HG03135 (cell line): ENCODE measurements around the gene MT1G.
"Not testable (repeated sequence)": the region's sequence is repeated elsewhere in the genome, so short reads cannot be mapped to it uniquely, and the experiment has no call there.

Source experiments
- ATAC-seq: cut with Tn5 transposase; IDR thresholded peaks from one replicate; pipeline ENCODE4 v1.9.1; 2021; ENCODE audit warnings: mild to moderate bottlenecking, moderate library complexity; ENCODE audit not compliant: unreplicated experiment

MT1G gene

DNA sequence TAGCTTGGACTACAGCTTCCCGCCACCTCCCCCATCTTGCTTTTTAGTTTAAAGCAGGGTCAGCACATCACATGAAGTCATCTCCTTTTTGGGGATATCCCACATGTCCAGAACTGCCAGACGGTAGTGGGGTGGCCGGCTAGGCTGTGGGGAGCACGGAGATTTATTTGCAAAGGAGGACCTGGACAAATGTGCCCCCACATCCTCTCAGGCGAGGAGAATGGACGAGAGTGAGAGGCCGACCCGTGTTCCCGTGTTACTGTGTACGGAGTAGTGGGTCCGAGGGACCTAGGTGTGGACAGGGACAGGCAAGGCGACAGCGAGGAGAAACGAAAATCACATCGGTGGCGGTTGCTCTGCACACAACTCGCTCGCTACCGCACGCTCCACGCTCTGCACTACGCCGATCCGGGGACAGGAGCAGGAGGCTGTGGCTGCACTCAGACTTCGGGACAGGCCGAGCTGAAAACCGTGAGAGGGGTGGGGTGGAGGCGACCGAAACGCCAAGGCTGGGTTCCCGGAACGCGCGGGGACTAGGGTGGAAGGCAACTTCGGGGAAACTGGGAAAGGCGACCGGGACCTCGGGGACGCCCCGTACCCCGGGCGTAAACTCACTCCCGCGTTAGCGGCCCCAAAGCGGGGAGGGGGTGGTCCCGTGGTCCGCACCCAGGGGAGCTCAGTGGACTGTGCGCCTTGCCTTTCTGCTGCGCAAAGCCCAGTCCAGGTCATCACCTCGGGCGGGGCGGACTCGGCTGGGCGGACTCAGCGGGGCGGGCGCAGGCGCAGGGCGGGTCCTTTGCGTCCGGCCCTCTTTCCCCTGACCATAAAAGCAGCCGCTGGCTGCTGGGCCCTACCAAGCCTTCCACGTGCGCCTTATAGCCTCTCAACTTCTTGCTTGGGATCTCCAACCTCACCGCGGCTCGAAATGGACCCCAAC, 29.8 kb downstream of the MT1G start, which contains the start of gene MT1A:
MT1A (plus strand) TSS at position 853 of the 937 bp plus-strand sequence; CDS start at position 926, 73 bp downstream.
- no peak for ATAC-seq

DNA sequence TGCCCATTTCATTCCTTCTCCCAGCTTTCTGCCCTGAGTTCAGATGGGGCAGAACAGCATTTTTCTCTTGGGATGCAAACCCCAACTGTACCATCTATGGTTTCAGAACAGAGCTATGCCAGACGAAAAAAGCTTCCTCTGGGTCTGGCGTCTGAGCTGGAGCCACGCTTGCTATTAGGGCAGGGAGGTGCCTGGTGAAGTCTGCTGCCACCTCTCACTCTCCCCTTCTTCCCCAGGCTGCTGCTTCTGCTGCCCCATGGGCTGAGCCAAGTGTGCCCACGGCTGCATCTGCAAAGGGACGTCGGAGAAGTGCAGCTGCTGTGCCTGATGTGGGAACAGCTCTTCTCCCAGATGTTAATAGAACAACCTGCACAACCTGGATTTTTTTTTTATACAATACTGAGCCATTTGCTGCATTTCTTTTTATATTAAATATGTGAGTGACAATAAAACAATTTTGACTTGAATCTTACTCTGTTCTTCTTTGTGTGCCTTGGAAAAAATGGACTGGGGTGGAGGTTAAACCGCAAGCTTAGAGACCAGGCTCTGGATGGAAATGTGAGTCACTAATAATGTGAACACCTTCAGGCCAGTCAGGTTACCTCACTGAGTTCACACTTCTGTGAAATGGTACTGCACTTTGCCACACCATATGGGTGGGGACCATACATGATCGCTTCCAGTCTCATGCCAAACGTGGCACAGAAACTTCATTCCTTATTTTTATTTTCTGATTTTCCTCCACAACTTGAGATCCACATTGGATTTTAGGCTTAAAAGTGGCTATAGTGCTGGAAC, 31.1 kb downstream of the MT1G start:
- no peak for ATAC-seq

DNA sequence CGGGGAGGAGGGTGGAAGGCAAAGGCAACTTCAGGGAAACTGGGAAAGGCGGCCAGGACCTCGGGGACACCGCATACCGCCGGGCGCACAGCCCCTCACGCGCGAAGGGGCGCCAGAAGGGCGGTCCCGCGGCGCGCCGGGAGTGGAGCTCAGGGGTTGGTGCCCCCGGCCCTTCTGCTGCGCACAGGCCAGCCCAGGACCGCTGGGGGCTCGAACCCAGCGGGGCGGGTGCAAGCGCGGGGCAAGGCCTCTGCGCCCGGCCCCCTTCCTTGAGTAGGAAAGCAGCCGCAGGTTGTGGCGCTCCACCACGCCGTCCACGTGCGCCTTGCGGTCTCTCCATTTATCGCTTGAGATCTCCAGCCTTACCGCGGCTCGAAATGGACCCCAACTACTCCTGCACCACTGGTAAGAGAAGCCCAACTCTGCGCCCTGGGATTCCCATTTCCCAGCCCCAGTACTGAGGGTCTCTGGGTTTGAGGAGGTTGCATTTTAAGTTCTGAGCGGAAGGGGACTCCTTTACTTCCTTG, 32.4 kb downstream of the MT1G start:
- ATAC-seq = no peak

DNA sequence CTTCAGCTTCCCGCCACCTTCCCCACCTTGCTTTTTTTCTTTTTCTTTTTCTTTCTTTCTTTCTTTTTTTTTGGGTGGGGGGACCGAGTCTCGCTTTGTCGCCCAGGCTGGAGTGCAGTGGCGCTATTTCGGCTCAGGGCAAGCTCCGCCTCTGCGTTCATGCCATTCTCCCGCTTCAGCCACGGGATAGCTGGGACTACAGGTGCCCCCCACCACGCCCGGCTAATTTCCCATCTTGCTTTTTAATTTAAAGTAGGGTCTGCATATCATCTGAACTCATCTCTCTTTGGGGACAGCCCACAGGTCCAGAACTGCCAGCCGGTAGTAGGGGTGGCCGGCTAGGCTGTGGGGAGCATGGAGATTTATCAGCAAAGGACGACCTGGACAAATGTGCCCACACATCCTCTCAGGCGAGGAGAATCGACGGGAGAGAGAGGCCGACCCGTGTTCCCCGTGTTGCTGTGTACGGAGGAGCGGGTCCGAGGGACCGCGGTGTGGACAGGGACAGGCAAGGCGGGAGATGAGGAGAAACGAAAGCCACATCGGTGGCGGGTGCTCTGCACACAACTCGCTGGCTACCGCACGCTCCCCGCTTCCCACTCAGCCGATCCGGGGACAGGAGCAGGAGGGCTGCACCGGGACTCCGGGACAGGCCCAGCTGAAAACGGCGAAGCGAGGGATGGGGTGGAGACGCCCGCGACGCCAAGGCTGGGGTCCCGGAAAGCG, 33.0 kb downstream of the MT1G start:
- no peak for ATAC-seq

DNA sequence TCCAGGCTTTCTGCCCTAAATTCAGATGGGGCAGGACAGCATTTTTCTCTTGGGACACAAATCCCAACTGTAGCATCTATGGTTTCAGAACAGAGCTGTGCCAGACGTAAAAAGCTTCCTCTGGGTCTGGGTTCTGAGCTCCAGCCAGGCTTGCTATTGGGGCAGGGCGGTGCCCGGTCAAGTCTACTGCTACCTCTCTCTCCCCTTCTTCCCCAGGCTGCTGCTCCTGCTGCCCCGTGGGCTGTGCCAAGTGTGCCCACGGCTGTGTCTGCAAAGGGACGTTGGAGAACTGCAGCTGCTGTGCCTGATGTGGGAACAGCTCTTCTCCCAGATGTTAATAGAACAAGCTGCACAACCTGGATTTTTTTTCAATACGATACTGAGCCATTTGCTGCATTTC, 34.3 kb downstream of the MT1G start:
- ATAC-seq = no peak

DNA sequence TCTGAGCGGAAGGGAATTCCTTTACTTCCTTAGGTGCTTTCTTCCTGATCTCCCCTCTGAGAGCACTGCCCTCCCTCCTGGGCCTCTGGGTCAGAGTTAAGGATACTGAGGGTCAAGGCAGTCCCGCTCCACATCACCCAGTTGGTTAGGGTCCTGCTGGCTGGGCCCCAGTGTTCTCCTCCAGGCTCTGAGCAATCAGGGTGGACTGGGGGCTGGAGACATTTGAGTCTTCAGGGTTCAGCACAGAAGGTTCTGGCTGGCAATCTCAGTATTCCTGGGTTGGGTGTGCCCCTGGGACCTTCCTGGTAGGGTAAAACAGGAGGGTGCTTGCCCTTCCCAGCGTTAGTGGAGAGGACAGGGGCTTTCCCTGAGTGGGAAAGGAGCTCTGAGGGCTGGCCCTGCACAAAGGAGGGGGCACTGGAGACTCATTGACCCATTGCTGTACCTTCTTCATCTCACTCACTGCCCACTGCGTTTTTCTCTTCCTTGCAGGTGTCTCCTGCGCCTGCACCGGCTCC, 35.0 kb downstream of the MT1G start:
- no peak for ATAC-seq

DNA sequence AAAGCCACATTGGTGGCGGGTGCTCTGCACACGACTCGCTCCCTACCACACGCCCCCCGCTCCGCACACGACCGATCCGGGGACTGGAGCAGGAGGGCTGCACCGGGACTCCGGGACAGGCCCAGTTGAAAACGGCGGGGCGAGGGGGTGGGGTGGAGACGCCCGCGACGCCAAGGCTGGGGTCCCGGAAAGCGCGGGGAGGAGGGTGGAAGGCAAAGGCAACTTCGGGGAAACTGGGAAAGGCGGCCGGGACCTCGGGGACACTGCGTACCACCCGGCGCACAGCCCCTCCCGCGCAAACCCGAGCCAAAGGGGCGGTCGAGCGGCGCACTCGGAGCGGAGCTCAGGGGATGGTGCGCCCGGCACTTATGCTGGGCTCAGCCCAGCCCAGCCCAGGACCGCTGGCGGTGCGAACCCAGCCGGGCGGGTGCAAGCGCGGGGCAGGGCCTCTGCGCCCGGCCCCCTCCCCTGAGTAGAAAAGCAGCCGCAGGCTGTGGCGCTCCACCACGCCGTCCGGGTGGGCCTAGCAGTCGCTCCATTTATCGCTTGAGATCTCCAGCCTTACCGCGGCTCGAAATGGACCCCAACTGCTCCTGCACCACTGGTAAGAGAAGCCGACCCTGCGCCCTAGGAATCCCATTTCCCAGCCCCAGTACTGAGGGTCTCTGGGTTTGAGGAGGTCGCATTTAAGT, 35.6 kb downstream of the MT1G start, which contains the start of gene MT1M:
MT1M (plus strand) TSS at position 504 of the 692 bp plus-strand sequence; CDS start at position 577, 73 bp downstream.
- no peak for ATAC-seq

DNA sequence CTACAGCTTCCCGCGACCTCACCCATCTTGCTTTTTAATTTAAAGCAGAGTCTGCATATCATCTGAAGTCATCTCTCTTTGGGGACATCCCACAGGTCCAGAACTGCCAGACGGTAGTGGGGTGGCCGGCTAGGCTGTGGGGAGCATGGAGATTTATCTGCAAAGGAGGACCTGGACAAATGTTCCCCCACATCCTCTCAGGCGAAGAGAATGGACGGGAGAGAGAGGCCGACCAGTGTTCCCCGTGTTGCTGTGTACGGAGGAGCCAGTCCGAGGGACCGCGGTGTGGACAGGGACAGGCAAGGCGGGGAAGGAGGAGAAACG, 36.1 kb downstream of the MT1G start:
- no peak for ATAC-seq

DNA sequence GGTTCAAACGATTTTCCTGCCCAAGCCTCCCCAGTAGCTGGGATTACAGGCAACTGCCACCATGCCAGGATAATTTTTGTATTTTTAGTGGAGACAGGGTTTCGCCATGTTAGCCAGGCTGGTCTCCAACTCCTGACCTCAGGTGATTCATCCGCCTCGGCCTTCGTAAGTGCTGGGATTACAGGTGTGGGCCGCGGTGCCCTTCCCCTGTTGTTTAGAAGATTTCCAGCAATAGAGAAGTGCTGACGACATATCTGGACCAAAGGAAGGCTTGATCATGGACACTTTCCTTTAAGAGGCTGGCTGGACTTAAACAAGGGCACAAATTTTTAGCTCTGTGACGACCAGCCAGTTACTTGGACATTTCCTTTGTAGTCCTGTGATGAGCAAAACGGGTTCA, 36.7 kb downstream of the MT1G start:
- ATAC-seq = no peak

DNA sequence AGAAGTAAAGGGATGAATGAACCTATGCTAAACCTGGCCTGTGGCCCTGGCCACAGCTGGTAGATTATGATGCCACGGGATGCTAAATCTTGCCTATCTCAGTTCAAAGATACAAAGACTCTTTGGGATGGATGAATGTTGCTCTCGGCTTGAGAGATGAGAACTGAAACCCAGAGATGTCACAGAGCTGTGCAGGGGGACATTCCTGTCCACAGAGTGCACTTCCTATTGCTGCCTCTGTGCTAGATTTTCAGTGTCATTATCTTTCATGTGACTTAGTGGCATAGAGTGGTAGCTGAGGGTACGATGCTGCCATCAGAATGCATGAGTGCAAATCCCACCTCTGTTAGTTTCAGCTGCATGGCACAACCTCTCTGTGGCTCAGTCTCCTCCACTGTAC, 37.7 kb downstream of the MT1G start:
- peak; percentile 73 for ATAC-seq

DNA sequence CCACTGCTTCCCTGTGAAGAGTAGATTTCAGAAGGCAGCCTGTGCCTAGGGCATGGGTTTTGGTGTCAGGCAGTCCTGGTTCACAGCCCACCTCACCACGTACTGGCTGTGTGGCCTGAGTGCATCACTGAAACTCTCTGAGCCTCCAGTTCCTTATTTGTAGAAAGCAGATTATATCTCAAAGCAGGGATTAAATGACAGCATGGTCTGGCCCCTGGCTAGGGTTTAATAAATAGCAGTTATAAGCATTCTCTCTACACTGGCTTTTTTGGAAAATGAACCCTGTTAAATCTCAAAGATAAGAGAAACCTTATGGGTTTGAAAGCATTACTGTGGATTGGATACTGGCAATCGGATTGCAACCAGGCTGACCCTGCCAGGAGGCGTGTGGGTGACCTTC, 38.3 kb downstream of the MT1G start:
- no peak for ATAC-seq

DNA sequence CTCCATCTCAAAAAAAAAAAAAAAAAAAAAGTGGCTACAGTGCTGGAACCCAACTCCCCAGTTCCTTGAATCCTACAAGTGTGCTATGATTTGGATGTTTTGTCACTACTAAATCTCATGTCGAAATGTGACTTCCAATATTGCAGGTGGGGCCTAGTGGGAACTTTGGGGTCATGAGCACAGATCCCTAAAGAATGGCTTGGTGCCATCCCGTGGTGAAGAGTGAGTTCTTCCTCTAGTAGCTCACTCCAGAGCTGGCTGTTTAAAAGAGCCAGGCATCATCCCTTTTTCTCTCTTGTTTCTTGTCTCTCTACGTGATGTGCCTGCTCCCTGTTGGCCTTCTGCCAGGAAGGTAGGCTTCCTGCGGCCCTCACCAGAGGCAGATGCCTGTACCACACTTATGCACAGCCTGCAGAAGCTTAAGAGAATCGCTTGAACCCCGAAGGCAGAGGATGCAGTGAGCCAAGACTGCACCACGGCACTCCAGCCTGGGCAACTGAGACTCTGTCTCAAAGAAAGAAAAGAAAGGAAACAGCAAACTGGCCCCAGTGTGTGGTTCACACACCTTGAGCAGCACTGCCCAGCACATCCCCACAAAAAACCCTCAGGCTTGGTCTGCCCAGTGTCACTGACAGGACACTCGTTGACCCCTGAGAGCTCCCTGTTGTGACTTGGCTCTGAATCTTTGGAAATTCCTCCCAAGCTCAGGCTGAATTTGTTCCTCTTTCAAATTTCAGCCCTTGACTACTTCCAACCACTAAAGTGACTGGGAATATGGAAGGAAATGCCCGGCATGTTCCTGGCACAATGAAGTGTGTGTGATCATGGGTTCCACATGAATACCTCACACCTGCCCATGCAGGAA, 39.1 kb downstream of the MT1G start:
- no peak for ATAC-seq

DNA sequence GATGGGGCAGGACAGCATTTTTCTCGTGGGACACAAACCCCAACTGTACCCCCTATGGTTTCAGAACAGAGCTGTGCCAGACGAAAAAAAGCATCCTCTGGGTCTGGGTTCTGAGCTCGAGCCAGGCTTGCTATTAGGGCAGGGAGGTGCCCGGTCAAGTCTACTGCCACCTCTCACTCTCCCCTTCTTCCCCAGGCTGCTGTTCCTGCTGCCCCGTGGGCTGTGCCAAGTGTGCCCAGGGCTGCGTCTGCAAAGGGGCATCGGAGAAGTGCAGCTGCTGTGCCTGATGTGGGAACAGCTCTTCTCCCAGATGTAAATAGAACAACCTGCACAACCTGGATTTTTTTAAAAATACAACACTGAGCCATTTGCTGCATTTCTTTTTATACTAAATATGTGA, 41.2 kb downstream of the MT1G start:
- no peak for ATAC-seq

DNA sequence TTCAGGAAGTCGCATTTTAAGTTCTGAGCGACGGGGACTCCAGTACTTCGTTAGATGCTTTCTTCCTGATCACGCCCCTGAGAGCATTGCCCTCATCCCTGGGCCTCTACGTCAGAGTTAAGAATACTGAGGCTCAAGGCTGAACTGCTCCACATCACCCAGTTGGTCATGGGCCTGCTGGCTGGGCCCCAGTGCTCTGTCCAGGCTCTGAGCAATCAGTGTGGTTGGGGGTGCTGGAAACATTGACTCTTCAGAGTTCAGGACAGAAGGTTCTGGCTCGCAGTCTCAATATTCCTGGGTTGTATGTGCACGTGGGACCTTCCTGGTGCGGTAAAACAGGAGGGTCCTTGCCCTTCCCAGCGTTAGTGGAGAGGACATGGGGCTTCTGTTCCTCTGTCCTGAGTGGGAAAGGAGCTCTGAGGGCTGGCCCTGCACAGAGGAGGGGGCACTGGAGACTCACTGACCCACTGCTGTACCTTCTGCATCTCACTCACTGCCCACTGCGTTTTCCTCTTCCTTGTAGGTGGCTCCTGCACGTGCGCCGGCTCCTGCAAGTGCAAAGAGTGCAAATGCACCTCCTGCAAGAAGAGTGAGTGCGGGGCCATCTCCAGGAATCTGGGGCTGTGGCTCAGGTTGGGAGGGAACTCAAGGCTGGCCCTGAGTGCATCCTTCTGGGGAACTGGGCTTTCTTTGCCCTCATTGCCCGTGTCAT, 41.8 kb downstream of the MT1G start:
- no peak for ATAC-seq

DNA sequence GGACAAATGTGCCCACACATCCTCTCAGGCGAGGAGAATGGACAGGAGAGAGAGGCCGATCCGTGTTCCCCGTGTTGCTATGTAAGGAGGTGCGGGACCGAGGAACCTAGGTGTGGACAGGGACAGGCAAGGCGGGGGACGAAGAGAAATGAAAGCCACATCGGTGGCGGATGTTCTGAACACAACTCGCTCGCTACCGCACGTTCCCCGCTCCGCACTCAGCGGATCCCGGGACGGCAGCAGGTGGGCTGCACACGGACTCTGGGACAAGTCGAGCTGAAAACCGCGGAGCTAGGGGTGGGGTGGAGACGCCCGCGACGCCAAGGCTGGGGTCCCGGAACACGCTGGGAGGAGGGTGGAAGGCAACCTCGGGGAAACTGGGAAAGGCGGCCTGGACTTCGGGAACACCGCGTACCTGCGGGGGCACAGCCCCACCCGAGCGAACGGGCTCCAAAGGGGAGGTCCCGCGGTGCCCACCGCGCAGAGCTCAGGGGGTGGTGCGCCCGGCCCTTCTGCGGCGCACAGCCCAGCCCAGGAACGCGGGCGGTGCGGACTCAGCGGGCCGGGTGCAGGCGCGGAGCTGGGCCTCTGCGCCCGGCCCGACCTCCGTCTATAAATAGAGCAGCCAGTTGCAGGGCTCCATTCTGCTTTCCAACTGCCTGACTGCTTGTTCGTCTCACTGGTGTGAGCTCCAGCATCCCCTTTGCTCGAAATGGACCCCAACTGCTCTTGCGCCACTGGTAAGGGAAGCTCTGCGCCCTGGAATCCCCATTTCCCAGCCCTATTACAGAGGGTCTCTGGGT, 42.5 kb downstream of the MT1G start, which contains the start of gene MT1E:
MT1E (plus strand) TSS at position 642 of the 803 bp plus-strand sequence; CDS start at position 713, 71 bp downstream.
- peak; percentile 55 for ATAC-seq

DNA sequence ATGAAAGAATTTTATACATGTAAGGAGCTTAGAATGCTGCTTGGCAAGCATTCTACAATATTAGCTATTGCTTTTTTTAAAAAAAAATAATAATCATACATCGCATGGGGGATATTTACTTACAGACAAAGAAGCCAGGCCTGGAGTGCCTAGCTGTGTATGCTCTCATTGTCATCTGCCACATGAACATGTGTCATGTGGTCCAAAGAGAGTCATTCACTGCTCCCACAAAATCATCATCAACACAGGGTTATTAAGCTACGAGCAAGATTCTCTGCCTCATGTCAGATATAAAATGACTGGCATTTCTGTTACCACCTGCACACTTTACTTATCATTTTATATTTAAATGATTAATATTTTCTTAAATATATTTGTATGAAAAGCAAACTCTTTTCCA, 44.2 kb downstream of the MT1G start:
- ATAC-seq = no peak

DNA sequence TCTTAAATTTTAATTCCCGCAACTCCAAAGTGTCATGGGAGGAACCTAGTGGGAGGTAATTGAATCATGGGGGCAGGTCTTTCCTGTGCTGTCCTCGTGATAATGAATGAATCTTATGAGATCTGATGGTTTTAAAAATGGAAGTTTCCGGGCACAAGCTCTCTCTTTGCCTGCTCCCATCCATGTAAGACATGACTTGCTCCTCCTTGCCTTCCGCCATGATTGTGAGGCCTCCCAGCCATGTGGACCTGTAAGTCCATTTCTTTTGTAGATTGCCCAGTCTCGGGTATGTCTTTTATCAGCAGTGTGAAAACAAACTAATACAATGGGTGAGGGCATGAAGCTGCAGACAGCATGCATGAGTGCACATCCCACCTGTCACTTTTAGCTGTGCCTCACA, 44.7 kb downstream of the MT1G start:
- not testable (repeated sequence) for ATAC-seq
